AG08395 (cell line): ENCODE measurements around the gene UNG.
A peak's percentile ranks its signal among the peaks of the same experiment; 100 is the strongest.

Experiments used
- DNase-seq: peaks from one replicate; pipeline ENCODE4 v3.0.0; 2012; ENCODE audit warnings: mixed read lengths, low spot score

The UNG gene

DNA sequence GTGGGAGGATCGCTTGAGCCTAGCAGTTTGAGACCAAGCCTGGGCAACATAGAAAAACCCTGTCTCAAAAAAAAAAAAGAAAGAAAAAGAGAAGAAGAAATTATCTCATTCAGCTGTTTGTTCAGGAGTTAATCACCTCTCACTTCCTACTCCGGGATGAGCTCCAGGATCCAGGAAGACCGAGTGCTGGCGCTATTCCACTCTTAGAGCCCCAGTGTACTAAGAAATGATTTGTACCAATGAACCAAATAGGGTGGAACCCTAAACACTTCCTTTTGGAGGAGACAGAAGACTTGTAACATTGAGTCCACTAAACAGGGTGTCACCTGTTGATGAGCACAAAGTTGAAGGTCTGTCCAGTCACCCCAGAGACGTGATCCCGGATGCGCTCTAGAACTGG lies 7.7 kb upstream of the UNG start:
- no peak for DNase-seq

DNA sequence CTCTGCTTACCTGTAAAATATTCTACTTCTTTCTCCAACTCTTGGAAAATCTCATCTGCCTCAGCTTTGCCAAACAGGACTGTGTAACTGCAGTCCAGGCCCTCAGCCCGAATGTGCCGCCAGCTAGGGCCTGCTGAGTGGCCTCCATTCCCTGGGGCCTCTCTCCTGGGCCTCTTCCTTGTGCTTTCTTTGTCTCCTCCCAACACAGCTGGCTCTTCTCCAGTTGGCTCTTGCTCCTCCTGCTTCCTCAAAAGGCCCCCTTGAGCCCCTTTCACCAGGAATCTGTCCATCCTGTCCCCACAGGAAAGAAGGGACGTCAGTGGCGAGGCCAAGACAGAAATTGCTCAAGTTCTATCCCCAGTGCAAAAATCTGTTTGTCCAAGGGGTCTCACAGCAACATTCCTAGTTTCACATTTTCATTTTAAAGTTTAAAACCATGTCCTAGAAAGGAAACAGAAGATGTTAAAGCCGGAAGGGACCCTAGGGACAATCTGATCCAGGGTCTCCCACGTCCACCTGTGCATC lies 4.8 kb upstream of the UNG start:
- DNase-seq: no peak

DNA sequence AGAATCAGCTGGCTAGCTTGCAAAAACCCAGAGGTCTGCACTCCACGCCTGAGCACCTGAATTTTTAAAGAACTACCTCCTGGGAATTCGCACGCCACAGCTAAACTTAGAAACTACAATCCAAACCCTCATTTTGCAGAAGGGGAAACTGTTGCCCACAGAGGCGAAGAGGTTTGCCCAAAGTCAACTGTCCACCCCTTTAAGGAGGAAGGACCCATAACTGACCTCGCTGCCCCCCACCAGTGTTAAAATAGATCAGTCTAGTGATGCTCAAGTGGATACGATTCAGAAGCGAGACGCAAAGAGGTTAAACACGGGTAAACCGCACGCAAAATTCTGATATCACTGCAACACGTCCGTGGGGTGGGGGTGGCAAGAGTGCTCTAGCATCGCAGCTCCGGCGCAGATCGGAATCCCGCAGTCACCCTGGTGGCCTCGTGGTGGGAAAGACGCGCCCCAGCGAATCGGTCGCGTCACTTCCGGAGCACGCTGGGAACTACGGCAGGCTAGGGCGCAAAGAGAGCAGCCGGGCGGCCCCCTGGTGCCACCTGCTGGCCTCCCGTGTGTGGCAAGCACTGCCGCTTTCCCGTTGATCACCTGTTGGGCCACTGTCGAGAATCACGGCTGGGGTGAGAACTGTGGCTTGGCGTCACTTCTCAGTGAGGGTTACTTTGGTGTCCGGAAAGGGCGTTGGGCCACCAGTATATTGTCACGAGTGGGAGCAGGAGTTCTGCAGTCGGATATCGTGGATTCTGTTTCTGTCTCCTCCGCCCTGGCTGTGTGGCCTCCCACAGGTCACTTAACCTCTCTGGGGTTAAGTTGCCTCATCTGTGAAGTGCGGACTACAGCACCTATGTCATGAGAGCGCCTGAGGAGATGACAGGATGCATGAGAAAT lies 4.1 kb upstream of the UNG start, which contains the start of gene ALKBH2:
Gene ALKBH2, minus strand, starts transcription at position 451 of the 897 bp plus-strand sequence. CDS start 686 bp downstream, outside the sequence.
- DNase-seq: peak; percentile 93

- DNase-seq: no peak
Observed at GRCh38 chr12:109097140-109097434, 310 bp upstream of the UNG start.

- DNase-seq: peak; percentile 45
Observed at GRCh38 chr12:109098183-109098604, 797 bp downstream of the UNG start.

GRCh38 chr12:109098651-109099050 lies 1.3 kb downstream of the UNG start:
- DNase-seq: no peak

DNA sequence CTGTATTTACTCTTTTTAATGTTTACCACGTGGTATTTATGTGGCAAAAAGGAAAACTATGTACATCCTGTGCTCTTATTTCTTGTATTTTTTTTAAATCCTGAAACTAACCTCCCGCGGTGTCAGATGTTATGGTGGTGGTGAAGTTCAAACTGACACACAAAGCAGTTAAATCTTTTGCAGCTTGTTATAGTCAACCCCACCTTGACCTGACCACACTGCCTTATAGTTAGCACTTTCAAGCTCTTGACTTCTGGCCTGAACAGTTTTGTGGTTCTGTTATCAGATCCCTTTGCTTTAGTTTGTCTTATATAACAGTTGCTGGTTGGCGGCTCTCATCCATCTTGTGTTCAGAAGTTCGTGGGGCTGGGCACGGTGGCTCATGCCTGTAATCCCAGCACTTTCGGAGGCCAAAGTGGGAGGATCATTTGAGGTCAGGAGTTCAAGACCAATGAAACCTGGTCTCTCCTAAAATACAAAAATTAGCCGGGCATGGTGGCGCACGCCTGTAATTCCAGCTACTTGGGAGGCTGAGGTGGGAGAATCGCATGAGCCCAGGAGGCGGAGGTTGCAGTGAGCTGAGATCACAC lies 2.1 kb downstream of the UNG start:
- no peak for DNase-seq

- no peak for DNase-seq
Observed at GRCh38 chr12:109100741-109101140, 3.3 kb downstream of the UNG start.

DNA sequence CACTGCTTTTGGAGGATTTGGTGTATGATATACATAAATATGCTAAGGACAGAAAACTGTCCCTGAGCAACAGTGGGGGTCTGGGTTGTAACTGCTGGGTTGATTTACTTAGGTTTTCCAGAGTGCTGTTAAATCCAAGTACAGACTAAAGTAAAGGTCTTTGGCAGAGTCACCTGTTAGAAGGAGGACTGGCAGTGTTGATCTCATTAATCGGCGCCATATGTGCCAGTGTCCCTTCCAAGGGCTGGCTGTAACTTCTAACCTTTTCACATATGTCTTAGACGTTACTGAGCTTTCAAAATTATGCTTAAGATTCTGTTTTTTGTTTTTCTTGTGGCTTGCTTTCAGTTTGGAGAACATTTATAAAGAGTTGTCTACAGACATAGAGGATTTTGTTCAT lies 5.1 kb downstream of the UNG start:
- no peak for DNase-seq

DNA sequence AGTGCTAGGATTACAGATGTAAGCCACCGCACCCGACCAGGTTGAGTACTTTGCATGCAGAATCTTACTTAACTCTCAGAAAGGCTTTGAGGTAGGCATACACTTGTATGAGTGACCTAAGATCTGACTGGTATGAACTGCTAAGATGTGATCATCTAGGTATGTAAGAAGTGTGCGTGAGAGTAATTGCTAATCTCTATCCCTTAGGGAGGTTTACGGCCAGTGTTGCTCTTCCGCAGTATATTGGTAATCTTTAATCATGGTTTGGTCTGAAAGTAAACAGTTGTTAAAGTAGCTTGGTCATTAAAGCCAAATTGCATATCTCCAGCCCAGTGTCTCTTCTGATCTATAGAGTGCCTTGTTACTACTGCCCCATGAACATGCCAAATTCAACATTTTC lies 7.8 kb downstream of the UNG start:
- DNase-seq: no peak

DNA sequence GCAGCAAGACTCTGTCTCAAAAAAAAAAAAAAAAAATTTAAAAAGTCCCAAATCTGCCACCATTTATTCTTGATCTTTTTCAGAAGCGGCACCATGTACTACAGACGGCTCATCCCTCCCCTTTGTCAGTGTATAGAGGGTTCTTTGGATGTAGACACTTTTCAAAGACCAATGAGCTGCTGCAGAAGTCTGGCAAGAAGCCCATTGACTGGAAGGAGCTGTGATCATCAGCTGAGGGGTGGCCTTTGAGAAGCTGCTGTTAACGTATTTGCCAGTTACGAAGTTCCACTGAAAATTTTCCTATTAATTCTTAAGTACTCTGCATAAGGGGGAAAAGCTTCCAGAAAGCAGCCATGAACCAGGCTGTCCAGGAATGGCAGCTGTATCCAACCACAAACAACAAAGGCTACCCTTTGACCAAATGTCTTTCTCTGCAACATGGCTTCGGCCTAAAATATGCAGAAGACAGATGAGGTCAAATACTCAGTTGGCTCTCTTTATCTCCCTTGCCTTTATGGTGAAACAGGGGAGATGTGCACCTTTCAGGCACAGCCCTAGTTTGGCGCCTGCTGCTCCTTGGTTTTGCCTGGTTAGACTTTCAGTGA lies 12.5 kb downstream of the UNG start:
- no peak for DNase-seq

DNA sequence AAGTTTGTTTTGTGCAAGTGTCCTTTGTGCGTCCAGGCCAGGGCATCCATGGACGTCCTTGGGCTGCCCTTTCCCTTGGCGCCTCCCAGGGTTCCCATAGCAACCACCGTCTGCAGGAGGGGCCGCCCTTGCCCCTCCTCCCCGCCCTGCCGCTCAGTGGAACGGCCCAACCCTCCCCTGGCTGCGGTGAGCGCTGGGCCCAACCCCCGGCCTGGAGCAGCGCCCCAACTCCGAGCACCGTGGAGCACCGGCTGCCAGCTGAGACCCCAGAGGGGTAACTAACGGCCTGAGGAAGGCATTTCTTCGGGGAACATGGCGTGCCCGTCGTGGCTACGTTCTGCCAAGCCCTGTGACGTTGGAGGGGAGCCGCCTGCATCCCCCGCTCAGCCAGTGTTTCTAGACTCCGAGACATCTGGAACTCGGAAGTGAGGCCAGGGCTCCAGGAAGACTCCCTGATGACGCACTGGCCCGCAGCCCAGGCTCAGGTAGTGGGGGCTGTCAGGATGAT lies 13.6 kb downstream of the UNG start:
- peak; percentile 94 for DNase-seq

GRCh38 chr12:109112720-109113465 lies 15.5 kb downstream of the UNG start:
- no peak for DNase-seq

- DNase-seq: peak; percentile 3
Observed at GRCh38 chr12:109113661-109114321, 16.4 kb downstream of the UNG start.

DNA sequence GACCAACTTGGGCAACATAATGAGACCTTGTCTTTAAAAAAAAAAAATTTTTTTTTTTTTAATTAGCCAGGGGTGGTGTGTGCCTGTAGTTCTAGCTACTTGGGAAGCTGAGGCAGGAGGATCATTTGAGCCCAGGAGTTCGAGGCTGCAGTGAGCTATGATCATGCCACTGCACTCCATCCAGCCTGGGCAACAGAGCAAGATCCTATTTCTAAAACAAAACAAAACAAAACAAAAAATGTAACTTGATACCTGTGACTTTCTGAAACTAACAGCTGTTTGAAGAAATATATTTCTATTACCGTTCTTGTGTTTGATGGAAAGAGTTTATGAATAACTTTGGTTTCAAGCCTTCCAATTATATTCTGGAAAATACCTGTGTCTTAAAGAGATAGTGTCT lies 17.2 kb downstream of the UNG start:
- no peak for DNase-seq

DNA sequence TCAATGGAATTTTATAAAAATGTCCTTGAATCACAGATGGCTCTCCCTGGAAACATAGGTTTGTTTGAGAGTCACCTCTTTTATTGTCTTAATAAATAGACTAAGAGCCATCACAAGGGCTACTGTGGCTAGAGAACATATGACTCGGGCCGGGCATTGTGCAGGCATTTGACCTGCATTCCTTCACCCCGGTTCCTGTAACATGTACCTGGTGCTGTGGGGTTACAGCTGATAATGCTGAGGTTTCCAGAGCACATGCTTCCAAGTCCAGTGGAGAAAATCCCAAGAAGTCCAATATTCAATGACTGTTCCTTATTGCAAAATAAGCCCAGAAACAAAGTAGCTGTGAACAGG lies 18.0 kb downstream of the UNG start:
- no peak for DNase-seq

GRCh38 chr12:109115758-109116610 lies 18.6 kb downstream of the UNG start, which contains the start of gene ACACB:
TSS of gene ACACB (plus strand) at chr12:109116587. CDS start at chr12:109139406, 22,819 bp downstream.
- DNase-seq: no peak

DNA sequence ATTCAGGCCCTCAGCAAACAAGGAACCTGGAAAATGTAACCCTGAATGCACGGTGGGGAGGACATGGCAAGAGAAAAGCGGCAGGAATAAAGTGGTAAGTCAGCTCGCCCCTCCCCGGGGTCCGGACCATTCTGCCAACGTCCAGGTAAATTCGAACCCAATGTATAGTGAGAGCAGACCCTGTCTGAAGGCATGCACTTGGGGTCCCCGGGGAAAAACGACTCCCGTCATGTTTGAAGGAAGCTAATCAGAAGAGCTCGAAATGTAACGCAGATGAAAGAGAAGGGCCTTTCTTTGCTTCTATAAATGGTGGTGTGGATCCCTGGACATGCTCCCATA lies 19.2 kb downstream of the UNG start:
- DNase-seq: no peak

GRCh38 chr12:109120095-109120494 lies 22.7 kb downstream of the UNG start:
- no peak for DNase-seq

DNA sequence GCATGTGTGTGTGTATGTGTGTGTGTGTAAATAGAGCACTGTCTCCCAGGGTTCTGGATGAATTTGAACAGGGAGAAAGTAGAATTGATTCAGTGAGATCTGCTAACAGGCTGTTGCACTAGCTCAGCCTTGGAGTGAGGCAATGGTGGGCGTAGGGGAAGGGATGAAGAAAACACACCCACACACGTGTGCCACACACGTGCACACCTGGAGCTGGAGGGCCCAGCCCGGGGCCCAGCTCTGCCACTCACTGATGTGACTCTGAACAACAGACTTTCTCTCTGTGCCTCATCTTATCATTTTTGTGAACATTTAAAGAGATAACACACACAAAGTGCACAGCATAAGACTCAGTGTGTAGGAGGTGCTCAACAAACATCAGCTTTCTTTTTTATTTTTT lies 23.2 kb downstream of the UNG start:
- DNase-seq: no peak
